ENCODE results near the gene RABGAP1L.
"Not testable (repeated sequence)": the region's sequence is repeated elsewhere in the genome, so short reads cannot be mapped to it uniquely, and the experiment has no call there.

Gene RABGAP1L

DNA sequence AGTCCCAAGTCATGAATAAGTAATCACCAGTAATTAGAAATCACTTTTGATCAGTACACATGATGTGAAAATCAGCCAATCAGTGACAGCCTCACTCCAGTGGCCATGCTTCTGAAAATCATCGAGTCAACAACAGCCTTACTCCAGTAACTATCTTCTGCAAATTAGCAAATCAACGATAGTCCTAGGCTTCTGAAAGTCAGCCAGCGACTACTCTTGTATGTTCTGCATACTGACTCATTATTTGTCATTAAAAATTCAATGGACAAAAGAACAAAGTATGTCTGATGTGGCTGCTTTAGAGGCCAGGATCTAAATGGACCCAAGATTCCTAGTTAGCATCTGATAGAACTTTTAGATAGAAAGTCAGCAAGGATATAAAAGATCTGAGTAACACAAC lies 391.0 kb downstream of the RABGAP1L start:
- DNase-seq (ENCODE audit: low read depth in 1 of 2, low spot score in 1 of 2) = no peak

DNA sequence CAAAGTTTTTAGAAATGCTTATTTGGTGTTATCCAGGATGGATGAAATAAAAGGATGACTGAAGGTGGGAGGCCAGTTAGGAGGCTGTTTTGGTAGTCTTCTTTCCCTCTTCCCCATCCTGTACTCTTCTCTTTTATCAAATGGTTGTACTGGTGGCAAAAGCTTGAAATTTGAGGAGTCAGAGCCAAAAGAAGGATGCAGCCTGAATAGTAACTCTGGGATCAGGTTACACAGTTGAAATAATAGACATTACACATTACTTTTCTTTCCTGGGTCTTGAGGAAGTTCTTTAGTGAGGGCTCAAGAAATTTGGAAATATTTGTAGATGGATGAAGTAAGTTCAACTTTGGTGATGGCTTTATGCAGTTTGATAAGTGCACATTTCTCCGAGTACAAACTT lies 397.1 kb downstream of the RABGAP1L start:
- DNase-seq (ENCODE audit: low read depth in 1 of 2, low spot score in 1 of 2) = no peak

DNA sequence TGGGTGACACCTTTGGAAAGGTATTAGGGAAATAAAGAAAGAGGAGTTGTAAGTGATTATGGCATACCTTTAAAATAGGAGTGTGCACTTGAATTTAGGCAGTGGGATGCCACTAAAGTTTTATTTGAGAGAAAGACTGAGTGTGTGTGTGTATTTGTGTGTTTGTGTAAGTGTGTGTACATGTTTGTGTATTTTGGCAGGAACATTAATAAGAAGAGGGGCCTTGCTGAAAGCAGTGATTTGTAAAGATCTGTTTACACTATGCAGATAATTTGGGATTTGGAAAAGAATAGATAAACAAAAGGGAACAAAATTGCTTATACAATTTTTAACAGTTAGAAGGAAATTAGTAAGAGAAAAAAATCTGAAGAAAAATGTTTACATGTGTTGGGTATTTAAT lies 409.2 kb downstream of the RABGAP1L start:
- DNase-seq (ENCODE audit: low read depth in 1 of 2, low spot score in 1 of 2) = no peak

DNA sequence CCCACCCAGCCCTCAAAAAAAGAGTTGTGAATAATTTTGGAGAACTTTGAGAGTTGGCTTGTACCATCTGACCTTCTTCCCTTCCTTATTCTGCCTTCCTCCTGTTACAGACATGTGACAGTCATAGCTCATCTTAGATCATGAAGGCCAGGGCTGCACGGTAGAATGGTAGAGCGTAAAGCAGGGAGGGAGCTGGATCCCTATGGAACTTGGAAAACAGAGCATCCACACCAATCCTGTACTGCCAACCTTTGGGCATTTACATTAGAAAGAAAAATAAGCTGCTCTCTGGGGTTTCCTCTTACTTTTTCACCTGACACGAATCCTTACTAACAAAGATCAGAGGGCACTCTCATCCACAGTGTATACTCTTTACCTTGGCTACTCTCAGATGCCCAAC lies 409.9 kb downstream of the RABGAP1L start:
- no peak for DNase-seq (ENCODE audit: low read depth in 1 of 2, low spot score in 1 of 2)

DNA sequence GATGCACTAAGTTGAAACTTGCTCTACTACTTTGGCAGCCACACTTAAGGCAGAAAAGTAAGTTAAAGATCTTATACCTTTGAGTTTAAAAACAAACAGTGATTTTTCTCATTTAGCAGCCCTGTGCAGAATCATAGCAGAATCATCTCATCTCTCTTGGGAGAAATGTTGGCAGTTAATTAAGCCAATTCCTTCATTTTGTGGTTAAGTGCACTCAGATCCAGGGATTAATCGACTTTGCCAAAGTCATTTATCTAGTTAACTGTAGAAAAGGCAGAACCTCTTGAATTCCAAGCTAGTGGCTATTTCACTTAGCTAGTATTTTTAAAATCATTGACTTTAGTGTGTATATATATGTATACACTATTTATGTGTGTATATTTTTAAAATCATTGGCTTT lies 413.5 kb downstream of the RABGAP1L start:
- DNase-seq (ENCODE audit: low read depth in 1 of 2, low spot score in 1 of 2) = no peak

DNA sequence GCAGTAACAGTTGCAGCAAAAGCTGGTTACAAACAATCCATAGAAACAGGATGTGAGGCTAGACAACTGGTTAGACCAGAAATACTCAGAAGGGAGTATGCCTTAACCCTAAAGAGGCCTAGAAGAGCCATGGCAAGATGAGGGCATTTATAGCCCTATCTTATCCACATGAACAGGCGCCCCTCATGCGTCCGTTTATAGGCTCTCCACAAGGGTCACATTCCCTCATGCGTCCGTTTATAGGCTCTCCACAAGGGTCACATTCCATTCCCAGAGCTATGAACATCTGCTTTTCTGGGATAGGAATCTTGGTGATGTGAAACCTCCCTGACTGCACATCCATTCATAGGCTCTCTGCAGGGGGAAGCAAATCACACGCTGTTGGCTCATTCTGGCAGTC lies 416.8 kb downstream of the RABGAP1L start:
- DNase-seq (ENCODE audit: low read depth in 1 of 2, low spot score in 1 of 2) = not testable (repeated sequence)

DNA sequence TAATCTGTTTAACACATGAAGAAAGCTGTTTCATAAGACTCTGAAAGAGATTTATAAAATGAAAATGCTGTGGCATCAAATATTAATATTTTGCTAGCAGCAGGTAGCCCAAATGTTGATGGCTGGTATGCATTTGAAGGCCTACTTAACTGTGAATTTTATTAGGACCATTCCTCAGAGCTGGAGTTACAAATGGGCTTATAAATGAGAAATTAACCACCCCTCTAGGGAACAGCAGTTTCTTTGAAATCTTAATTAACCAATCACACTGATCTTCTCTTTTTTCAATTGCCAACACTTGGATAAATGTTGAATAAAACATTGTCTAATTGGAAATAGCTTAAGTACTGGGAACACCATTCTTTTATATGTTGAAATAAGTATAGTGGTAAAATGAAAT lies 418.4 kb downstream of the RABGAP1L start:
- no peak for DNase-seq (ENCODE audit: low read depth in 1 of 2, low spot score in 1 of 2)

DNA sequence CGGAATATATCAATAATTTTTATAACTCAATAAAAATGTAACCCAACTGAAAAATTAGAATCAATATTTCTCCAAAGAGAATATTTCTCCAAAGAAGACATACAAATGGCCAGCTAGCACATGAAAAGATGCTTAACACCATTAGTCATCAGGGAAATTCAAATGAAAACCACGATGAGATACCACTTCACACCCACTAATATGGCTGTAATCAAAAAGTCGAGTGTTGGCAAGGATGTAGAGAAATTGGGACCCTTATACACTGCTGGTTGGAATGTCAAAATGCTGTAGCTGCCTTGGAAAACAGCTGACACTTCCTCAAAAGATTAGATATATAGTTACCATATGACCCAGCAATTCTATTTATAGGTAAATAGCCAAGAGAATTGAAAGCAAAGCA lies 421.5 kb downstream of the RABGAP1L start:
- no peak for DNase-seq (ENCODE audit: low read depth in 1 of 2, low spot score in 1 of 2)

DNA sequence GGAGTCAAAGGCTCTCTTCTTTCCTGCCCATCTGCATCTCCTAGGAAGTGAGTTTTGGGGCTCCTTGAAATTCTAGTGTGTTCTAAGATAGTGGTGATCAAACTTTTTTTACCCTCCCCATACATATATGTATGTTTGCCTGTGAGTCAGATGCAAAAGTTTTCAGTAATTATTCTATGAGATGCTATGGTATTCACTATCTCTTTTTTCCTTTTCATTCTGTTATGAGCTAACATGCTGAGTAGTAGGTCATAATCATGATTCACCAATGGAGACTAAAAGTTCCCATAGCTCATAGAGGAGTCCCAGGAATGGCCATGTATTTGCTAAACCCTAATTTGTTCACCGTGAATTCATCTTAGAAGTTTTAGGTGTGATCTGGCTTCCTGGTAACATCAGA lies 424.0 kb downstream of the RABGAP1L start:
- DNase-seq (ENCODE audit: low read depth in 1 of 2, low spot score in 1 of 2) = no peak

DNA sequence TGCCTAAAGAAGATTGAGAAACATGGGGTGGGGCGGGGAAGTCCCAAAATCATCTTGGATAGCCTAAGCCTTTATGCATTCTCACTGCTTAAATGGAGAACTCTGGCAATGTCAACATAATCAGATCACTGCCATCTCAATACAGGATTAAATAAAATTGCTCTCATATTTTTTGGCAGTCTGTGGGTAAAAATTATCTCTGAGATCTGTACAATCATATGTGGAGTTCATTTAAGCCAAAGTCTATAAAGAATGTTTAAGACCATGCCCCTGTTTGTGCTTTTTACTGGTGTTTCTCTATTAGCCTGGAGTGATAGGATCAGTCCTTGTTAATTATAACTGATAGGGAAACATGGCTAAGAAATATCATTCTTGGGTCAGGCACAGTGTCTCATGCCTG lies 424.8 kb downstream of the RABGAP1L start:
- DNase-seq (ENCODE audit: low read depth in 1 of 2, low spot score in 1 of 2) = no peak

DNA sequence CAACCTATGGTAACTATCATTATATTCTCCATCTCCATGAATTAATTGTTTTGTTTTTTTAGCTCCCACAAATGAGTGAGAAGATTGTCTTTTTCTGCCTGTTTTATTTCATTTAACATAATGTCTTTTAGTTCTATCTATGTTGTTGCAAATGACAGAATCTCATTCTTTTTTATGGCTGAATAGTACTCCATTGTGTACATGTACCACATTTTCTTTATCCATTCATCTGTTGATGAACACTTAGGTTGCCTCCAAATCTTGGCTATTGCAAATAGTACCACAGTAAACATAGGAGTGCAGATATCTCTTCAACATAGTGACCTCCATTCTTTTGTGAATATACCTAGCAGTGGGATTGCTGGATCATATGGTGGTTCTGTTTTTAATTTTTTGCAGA lies 429.3 kb downstream of the RABGAP1L start:
- DNase-seq (ENCODE audit: low read depth in 1 of 2, low spot score in 1 of 2) = not testable (repeated sequence)

DNA sequence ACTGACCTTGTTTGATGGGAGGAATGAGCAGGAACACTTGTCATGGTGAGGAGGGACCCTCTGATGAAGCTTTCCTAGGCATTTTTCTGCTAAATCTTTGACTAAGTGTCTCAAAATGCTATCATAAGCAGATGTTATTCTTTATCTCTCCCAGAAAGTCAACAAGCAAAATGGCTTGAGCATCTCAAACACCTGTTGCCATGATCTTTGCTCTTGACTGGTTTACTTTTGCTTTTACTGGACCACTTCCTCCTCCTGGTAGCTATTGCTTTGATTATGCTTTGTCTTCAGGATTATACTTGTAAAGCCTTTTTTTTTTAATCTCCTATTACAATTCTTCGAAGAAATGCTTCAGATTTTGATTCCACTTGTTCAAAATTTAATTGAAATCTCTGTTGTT lies 445.9 kb downstream of the RABGAP1L start:
- DNase-seq (ENCODE audit: low read depth in 1 of 2, low spot score in 1 of 2) = no peak

DNA sequence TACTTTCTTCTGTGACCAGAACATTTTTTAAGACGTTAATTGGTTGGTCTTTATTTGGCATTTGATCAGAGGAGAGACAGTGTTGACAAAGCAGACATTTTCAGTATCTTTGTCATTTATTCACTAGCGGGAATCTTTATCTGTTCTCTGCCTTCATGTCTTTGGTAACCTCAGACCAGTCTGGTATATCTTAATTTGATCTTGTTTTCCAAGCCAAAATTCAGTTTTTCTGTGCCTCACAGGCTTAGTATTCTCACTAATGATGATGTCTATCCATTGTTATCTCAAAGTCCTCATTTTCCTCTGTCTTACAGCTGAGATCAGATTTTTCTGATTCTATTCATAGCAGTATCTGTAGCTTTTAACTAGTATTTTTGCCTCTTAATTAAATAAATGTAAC lies 447.2 kb downstream of the RABGAP1L start:
- no peak for DNase-seq (ENCODE audit: low read depth in 1 of 2, low spot score in 1 of 2)

DNA sequence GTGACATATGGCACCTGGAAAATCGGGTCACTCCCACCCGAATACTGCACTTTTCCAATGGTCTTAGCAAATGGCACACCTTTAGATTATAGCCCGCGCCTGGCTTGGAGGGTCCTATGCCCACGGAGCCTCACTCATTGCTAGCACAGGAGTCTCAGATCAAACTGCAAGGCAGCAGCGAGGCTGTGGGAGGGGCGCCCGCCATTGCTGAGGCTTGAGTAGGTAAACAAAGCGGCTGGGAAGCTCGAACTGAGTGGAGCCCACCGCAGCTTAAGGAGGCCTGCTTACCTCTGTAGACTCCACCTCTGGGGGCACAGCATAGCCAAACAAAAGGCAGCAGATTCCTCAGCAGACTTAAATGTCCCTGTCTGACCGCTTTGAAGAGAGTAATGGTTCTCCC lies 458.6 kb downstream of the RABGAP1L start:
- DNase-seq (ENCODE audit: low read depth in 1 of 2, low spot score in 1 of 2) = not testable (repeated sequence)

DNA sequence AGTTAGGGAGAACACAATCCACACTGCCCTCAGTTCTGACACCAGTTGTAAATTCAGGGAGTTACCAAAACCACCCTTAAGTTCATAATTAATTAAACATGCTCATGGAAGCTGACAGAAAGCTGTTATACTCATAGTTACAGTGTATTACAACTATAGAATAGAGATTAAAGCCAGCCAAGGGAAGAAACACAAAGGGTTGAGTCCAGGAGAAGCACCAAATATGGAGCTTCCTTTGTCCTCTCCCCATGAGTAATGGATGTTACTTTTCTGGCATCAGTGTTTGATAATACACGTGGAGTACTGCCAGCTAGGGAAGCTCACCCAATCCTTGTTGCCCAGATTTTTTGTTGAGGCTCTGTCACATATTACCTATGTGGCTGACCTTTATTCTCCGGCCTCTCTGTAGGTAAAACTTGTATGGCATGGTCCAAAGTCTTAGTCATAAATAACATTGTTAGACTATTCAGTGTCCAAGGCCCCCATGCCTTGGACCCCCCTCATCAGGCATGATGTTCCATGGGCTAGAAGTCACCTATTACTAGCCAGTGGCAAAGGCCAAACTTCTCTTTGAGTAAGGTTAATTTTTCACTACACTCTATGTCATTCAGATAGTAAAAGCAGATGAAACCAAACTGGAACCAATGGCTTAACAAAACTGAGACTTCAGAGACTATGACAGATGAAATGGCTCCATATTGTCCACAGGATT lies 464.2 kb downstream of the RABGAP1L start:
- DNase-seq (ENCODE audit: low read depth in 1 of 2, low spot score in 1 of 2) = no peak

DNA sequence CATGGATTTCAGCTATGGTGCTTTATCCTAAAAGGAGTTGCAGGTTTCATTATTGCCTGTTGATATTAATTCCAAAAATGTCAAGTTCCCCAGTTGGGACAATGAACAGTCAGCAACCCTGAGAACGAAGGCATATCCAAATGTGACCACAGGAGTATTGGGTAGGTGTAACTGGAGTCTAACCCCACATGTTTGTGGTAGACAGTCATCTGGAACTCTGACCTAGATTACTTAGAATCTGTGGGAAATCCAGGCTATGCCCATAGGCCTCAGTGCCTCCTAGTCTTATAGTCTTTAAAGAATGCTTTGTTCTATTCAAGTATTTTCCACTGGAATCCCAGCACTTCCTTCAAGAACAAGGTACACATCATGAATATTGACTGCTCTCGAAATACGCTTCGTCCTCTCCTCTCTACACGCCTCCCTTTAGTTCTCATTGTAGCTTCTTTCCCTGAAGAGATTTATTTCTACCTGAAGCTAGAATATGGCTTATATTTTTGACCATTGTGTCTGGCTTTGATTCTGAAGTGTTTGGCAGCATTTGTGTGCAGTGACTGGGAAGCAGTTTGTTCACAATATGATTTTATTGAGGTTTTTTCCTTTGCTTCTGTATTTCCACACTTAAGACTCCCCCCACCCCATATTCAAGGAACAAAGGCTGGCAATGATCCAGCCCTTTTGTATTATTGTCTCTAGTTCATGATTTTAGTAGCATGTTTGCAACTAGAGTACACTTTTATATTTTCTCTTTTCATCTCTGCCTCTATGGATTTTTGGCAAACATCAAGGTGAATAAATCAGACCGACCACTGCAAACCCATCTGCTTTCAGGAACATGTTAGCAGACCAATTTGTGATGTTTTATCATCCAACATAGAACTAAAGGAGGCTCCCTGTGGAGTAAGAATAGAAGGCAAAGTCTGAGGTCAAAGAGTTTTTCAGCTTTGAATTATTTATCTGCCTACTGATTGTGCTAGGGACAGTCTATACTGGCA lies 467.0 kb downstream of the RABGAP1L start:
- no peak for DNase-seq (ENCODE audit: low read depth in 1 of 2, low spot score in 1 of 2)

DNA sequence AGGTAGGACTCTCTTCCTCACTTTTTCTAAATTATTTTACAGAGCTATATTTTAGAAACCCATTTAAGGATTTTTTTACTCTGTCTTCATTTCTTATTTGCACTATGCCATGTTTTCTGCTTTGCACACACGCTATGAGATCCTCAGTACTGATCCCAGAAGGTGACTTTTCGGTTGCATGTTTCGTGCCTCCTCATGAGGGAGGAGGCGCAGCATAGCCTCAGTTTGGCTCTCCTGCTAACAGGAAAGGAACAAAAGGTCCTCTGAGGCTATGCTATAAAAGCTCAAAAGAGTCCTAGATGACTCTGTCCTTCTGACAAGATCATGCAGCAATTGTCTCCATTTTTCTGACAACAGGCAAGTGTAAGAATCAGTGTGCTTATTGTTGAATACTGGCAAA lies 478.2 kb downstream of the RABGAP1L start:
- DNase-seq (ENCODE audit: low read depth in 1 of 2, low spot score in 1 of 2) = no peak

DNA sequence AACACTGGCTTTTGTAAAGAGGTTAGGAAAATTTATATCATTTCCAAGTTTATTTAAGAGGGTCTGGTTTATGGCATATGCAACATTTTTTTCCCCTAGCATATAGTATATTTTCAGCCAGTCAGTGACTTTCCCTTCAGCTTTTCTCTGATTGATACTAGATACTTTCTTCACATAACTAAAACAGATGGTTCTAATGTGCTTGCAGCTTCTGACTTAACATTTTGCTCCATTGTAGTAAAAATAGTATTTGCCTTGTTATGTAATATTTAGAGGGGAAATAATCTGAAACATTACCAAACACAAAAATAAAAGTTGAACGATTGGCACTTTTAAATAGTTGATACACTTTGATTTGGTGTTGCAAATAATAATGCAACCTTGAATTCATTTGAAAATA lies 480.1 kb downstream of the RABGAP1L start:
- DNase-seq (ENCODE audit: low read depth in 1 of 2, low spot score in 1 of 2) = no peak

DNA sequence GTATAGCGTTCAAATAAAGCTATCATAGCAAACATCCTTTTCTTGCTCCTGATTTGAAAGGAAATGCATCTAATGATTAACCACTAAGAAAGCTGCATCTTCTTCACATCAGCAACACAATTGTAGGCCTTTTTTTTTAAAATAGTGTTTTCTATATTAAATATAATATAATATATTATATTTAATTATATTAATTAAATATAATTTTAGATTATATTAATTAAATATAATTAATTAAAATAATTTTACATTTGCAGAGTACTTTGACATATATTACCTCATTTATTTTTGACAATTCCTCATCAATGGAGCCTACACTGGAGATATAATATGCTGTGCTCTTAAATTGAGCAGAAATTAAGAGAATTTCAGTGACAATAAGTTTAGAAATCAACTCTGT lies 481.5 kb downstream of the RABGAP1L start:
- no peak for DNase-seq (ENCODE audit: low read depth in 1 of 2, low spot score in 1 of 2)

DNA sequence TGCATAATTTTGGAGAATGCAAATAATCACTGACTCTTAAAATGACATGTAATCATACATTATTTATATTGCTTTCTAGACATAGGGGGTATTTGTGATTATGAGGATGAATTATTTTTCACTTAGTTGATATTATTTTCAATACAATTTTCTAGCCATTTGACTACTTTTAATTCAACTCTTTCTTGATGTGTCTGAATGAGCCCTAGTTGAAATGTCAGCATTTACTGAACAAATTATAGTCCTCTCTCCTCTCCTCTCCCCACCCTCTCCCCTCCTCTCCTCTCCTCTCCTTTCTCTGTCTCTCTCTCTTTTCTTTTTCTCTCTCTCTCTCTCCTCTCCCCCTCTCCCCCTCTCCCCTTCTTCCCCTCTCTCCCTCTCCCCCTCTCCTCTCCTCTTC lies 483.1 kb downstream of the RABGAP1L start:
- no peak for DNase-seq (ENCODE audit: low read depth in 1 of 2, low spot score in 1 of 2)

DNA sequence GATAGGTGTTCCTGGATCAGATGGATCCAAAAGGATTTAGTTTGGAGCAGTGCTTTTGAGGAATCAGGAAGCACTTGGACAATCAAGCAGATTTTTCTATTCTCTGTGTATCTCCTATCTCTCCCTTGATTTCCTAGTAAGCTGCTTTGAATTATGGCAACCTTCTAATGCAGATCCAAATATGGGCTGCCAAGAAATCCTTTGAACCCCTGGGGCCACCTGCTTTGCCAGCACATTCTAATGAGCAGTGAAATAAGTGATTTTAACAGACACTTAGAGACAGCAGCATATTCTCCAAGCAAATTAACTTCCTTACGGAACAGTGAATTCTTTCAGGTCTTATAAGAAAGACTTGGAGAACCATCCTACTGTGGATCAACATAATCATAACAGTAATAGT lies 483.9 kb downstream of the RABGAP1L start:
- no peak for DNase-seq (ENCODE audit: low read depth in 1 of 2, low spot score in 1 of 2)

DNA sequence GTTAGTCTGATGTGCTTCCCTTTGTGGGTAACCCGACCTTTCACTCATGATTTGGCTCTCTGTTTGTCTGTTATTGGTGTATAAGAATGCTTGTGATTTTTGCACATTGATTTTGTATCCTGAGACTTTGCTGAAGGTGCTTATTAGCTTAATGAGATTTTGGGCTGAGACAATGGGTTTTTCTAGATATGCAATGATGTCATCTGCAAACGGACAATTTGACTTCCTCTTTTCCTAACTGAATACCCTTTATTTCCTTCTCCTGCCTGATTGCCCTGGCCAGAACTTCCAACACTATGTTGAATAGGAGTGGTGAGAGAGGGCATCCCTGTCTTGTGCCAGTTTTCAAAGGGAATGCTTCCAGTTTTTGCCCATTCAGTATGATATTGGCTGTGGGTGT lies 490.3 kb downstream of the RABGAP1L start:
- DNase-seq (ENCODE audit: low read depth in 1 of 2, low spot score in 1 of 2) = not testable (repeated sequence)
